ENCODE measurements around the gene HIBCH. TPM values are rescaled to one million over a fixed set of nuclear protein-coding genes. Genes with fewer than 3 reads are reported as not detected.

The HIBCH gene
- total and polyA plus RNA-seq, 2 of the 13 experiments (the other 11 are each of a cell fraction or from before 2014, with no cell fraction given) = 18.8 to 49.5 TPM

GRCh38 chr2:190215620-190216019, 104.0 kb downstream of the HIBCH start:
- intact Hi-C loops (cut with micrococcal nuclease; ENCODE audit: unreplicated experiment) = no loop called here
- H3K9ac ChIP-seq (ENCODE audit: insufficient read depth, low read depth, low read length) = no peak overlapping the region
- no TSS peak for BruUV-seq (replicated peaks)
- TF ChIP-seq ZBTB37 (CRISPR knock-in tag; IDR thresholded peaks at IDR 0.05) (no peak), ZUFSP (CRISPR knock-in tag; IDR thresholded peaks at IDR 0.05; ENCODE audit: borderline replicate concordance) (no peak), HIVEP1 (CRISPR knock-in tag; IDR thresholded peaks at IDR 0.05) (no peak), IRF9 (CRISPR knock-in tag; IDR thresholded peaks at IDR 0.05; ENCODE audit: borderline replicate concordance) (no peak), ZIK1 (CRISPR knock-in tag; IDR thresholded peaks at IDR 0.05; ENCODE audit: borderline replicate concordance, low read depth) (no peak), AKNA (CRISPR knock-in tag; IDR thresholded peaks at IDR 0.05; ENCODE audit: borderline replicate concordance) (no peak), RXRA (CRISPR knock-in tag; IDR thresholded peaks at IDR 0.05) (no peak), USF2 (IDR thresholded peaks at IDR 0.05; ENCODE audit: low read depth, low read length) (no peak), USF2 (CRISPR knock-in tag; IDR thresholded peaks at IDR 0.05; ENCODE audit: borderline replicate concordance) (no peak), KLF15 (CRISPR knock-in tag; IDR thresholded peaks at IDR 0.05; ENCODE audit: borderline replicate concordance) (no peak)

More at GRCh38 chr2:190215620-190216019, 104.0 kb downstream of the HIBCH start:
- in situ Hi-C loops (cut with HindIII; ENCODE audit: extremely low pct_ligation_motif_present, low pct_unique_long_range_greater_than_20kb) = no loop called here
- ChIA-PET CTCF (ENCODE audit: low intra/inter-chr PET ratio, low total read pairs) (no interaction called here), POLR2A (no interaction called here)
- Histone ChIP-seq H3K4me2 (ENCODE audit: low read depth, low read length) (no peak overlapping the region), H2AFZ (ENCODE audit: low read length) (no peak overlapping the region), H3K9me3 (ENCODE audit: low read length) (no peaks in the 10 kb centered on the region), H3K79me2 (ENCODE audit: insufficient read depth, low read length) (no peaks in the 10 kb centered on the region), H3K4me3 (replicated peaks in 1 of 3; ENCODE audit: insufficient read depth in 1 of 3, low read depth in 2 of 3, low read length in 3 of 3) (no peak overlapping the region), H3K36me3 (replicated peaks in 1 of 2; ENCODE audit: control insufficient read depth in 1 of 2, insufficient read depth in 2 of 2, low read length in 2 of 2) (peaks cover 4 to 26% of the 10 kb centered on the region in 2 experiments; a peak in 4 of 5 replicates), H3K4me1 (ENCODE audit: insufficient read depth, low read length) (no peaks in the 10 kb centered on the region), H4K20me1 (ENCODE audit: insufficient read depth, low read length) (no peaks in the 10 kb centered on the region), H3K27me3 (ENCODE audit: control insufficient read depth in 1 of 2, insufficient read depth in 2 of 2, low read length in 2 of 2) (no peaks in the 10 kb centered on the region), H3K27ac (ENCODE audit: extremely low read length, insufficient read depth, low read length) (no peak overlapping the region)
- no peak for DNase-seq (ENCODE audit: low spot score)
- no peak for FAIRE-seq
- WGBS (ENCODE audit: low lambda C conversion rate) = 91% methylated on average over 3 of the region's 3 CpGs
- no peak for ATAC-seq
